Mammary epithelial cell (primary cell): Measurements from ENCODE around the gene CFL2.
"Not testable (repeated sequence)": the region's sequence is repeated elsewhere in the genome, so short reads cannot be mapped to it uniquely, and the experiment has no call there.

Experiments
- EZH2 ChIP-seq: IDR thresholded peaks from 2 replicates; pipeline ENCODE4 v1.6.1; 2012; ENCODE audit warnings: low read length, inconsistent platforms, borderline replicate concordance
- TF ChIP-seq, protein P1 (sequence below), 2 donors: IDR thresholded peaks in 1 of 2; conservative IDR thresholded peaks in 1 of 2; 2 replicates each; pipeline ENCODE4 v1.5.1; 2011 to 2012; ENCODE audit warnings: inconsistent platforms in 2 of 2, low read length in 2 of 2, mild to moderate bottlenecking in 2 of 2, control low read depth in 1 of 2, low read depth in 1 of 2; ENCODE audit not compliant: insufficient read depth in 1 of 2; ENCODE audit errors: extremely low read depth in 1 of 2

DNA sequence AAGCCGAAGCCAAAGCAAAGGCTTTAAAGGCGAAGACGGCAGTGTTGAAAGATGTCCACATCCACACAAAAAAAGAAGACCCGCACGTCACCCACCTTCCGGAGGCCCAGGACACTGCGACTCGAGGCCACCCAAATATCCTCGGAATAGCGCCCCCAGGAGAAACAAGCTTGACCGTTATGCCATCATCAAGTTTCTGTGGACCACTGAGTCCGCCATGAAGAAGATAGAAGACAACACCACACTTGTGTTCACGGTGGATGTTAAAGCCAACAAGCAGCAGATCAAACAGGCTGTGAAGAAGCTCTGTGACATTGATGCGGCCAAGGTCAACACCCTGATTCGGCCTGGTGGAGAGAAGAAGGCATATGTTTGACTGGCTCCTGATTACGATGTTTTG, 20.2 kb downstream of the CFL2 start:
- TF ChIP-seq, protein P1, sequence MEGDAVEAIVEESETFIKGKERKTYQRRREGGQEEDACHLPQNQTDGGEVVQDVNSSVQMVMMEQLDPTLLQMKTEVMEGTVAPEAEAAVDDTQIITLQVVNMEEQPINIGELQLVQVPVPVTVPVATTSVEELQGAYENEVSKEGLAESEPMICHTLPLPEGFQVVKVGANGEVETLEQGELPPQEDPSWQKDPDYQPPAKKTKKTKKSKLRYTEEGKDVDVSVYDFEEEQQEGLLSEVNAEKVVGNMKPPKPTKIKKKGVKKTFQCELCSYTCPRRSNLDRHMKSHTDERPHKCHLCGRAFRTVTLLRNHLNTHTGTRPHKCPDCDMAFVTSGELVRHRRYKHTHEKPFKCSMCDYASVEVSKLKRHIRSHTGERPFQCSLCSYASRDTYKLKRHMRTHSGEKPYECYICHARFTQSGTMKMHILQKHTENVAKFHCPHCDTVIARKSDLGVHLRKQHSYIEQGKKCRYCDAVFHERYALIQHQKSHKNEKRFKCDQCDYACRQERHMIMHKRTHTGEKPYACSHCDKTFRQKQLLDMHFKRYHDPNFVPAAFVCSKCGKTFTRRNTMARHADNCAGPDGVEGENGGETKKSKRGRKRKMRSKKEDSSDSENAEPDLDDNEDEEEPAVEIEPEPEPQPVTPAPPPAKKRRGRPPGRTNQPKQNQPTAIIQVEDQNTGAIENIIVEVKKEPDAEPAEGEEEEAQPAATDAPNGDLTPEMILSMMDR (conservative IDR thresholded peaks at IDR 0.05 in 1 of 2, IDR thresholded peaks at IDR 0.05 in 1 of 2; ENCODE audit: extremely low read depth in 1 of 2, insufficient read depth in 1 of 2, low read depth in 1 of 2, low read length in 2 of 2) = not testable (repeated sequence)
- not testable (repeated sequence) for TF ChIP-seq EZH2
